Raji (cell line): ENCODE results near the gene RCN2.

Experiments
- POLR2A ChIP-seq: IDR thresholded peaks from 2 replicates; pipeline ENCODE4 v1.6.1; 2011; ENCODE audit warnings: low read depth, low read length, control low read depth; ENCODE audit not compliant: insufficient read depth

RCN2 gene

GRCh38 chr15:76999996-77000395 is 68.4 kb downstream of the RCN2 start:
- no peak for TF ChIP-seq POLR2A

- no peak for TF ChIP-seq POLR2A
Measured at GRCh38 chr15:77001351-77001750, 69.8 kb downstream of the RCN2 start.

GRCh38 chr15:77001966-77002365 is 70.4 kb downstream of the RCN2 start:
- TF ChIP-seq POLR2A, result no peak

- no peak for TF ChIP-seq POLR2A
Measured at GRCh38 chr15:77002436-77002835, 70.9 kb downstream of the RCN2 start.

- TF ChIP-seq POLR2A, result no peak
Measured at GRCh38 chr15:77002954-77003912, 71.7 kb downstream of the RCN2 start.
